HepG2 (cell line): ENCODE results near the gene HEXD. TPM values are rescaled to one million over a fixed set of nuclear protein-coding genes. Genes with fewer than 3 reads are reported as not detected.

Source experiments
- ADNP ChIP-seq: sonication (generic); formaldehyde crosslinking; IDR thresholded peaks from 2 replicates; pipeline ENCODE4 v1.4.0; 2020; ENCODE audit warnings: missing genetic modification reagents
- ATF7 ChIP-seq, 2 experiments: fragments of 450-650 bp in 1 of 2; sonication (generic) in 1 of 2; formaldehyde crosslinking in 1 of 2; IDR thresholded peaks; 2 replicates each; pipeline versions ENCODE4 v1.4.0 to v1.6.1; 2016 to 2020; ENCODE audit warnings: antibody characterized with exemption in 1 of 2, mild to moderate bottlenecking in 1 of 2, missing genetic modification reagents in 1 of 2
- BRF2 ChIP-seq: sonication (generic); formaldehyde crosslinking; IDR thresholded peaks from 2 replicates; pipeline ENCODE4 v1.8.1; 2022; ENCODE audit warnings: mild to moderate bottlenecking, missing genetic modification reagents
- HNRNPLL ChIP-seq: fragments of 200-400 bp; formaldehyde crosslinking; IDR thresholded peaks from 2 replicates; pipeline ENCODE4 v1.6.1; 2017; ENCODE audit warnings: mild to moderate bottlenecking, low read depth, low read length; ENCODE audit not compliant: poor library complexity, severe bottlenecking
- HOXA3 ChIP-seq: sonication (generic); formaldehyde crosslinking; IDR thresholded peaks from 2 replicates; pipeline ENCODE4 v1.5.0; 2020; ENCODE audit warnings: missing genetic modification reagents
- ISX ChIP-seq: sonication (generic); formaldehyde crosslinking; conservative IDR thresholded peaks from 2 replicates; pipeline ENCODE4 v1.5.0; 2020; ENCODE audit warnings: missing genetic modification reagents
- JARID2 ChIP-seq: sonication (generic); formaldehyde crosslinking; IDR thresholded peaks from 2 replicates; pipeline ENCODE4 v1.8.1; 2023; ENCODE audit warnings: missing genetic modification reagents, inconsistent platforms; ENCODE audit not compliant: insufficient replicate concordance
- LCORL ChIP-seq, 2 experiments: fragments of 450-650 bp in 1 of 2; sonication (generic) in 1 of 2; formaldehyde crosslinking in 1 of 2; IDR thresholded peaks; 2 replicates each; pipeline versions ENCODE4 v1.5.0 to v1.6.1; 2017 to 2020; ENCODE audit warnings: antibody characterized with exemption in 1 of 2, missing genetic modification reagents in 1 of 2
- POLR2A ChIP-seq, 2 experiments: IDR thresholded peaks; 2 replicates each; pipeline ENCODE4 v1.6.1; 2011; ENCODE audit warnings: low read depth in 2 of 2, low read length in 2 of 2, mild to moderate bottlenecking in 1 of 2, moderate library complexity in 1 of 2; ENCODE audit not compliant: insufficient read depth in 1 of 2
- RELA ChIP-seq: sonication (generic); formaldehyde crosslinking; IDR thresholded peaks from 2 replicates; pipeline ENCODE4 v1.4.0; 2020; ENCODE audit warnings: missing genetic modification reagents
- SMAD3 ChIP-seq: sonication (generic); formaldehyde crosslinking; IDR thresholded peaks from 2 replicates; pipeline ENCODE4 v1.4.0; 2020; ENCODE audit warnings: missing genetic modification reagents
- SP4 ChIP-seq: sonication (generic); formaldehyde crosslinking; IDR thresholded peaks from 2 replicates; pipeline ENCODE4 v1.8.1; 2023; ENCODE audit warnings: mild to moderate bottlenecking, missing genetic modification reagents
- SPEN ChIP-seq: sonication (generic); formaldehyde crosslinking; IDR thresholded peaks from 2 replicates; pipeline ENCODE4 v1.5.1; 2020; ENCODE audit warnings: low read depth, mild to moderate bottlenecking, missing genetic modification reagents
- ZBTB20 ChIP-seq: sonication (generic); formaldehyde crosslinking; IDR thresholded peaks from 2 replicates; pipeline ENCODE4 v1.8.1; 2023; ENCODE audit warnings: missing genetic modification reagents, low read depth, mild to moderate bottlenecking, borderline replicate concordance
- ZNF3 ChIP-seq: IDR thresholded peaks from 2 replicates; pipeline ENCODE4 v1.7.0; 2017; ENCODE audit warnings: inconsistent platforms
- ZNF432 ChIP-seq: sonication (generic); formaldehyde crosslinking; IDR thresholded peaks from 2 replicates; pipeline ENCODE4 v1.5.0; 2020; ENCODE audit warnings: missing genetic modification reagents, mild to moderate bottlenecking, borderline replicate concordance
- ZNF510 ChIP-seq: sonication (generic); formaldehyde crosslinking; IDR thresholded peaks from 2 replicates; pipeline ENCODE4 v1.4.0; 2020; ENCODE audit warnings: low read depth, mild to moderate bottlenecking, missing genetic modification reagents
- ZNF619 ChIP-seq: sonication (generic); formaldehyde crosslinking; IDR thresholded peaks from 2 replicates; pipeline ENCODE4 v1.4.0; 2020; ENCODE audit warnings: mild to moderate bottlenecking, missing genetic modification reagents
- ZNF7 ChIP-seq: IDR thresholded peaks from 2 replicates; pipeline ENCODE4 v1.6.1; 2016; ENCODE audit warnings: missing biosample characterization, missing genetic modification reagents
- ZNF724P ChIP-seq: sonication (generic); formaldehyde crosslinking; IDR thresholded peaks from 2 replicates; pipeline ENCODE4 v1.8.0; 2022; ENCODE audit warnings: missing genetic modification reagents, borderline replicate concordance
- ZSCAN31 ChIP-seq: sonication (generic); formaldehyde crosslinking; IDR thresholded peaks from 2 replicates; pipeline ENCODE4 v1.5.0; 2020; ENCODE audit warnings: low read depth, mild to moderate bottlenecking, missing genetic modification reagents
- polyA plus RNA-seq, 8 experiments: library from polyadenylated mRNA; depleted of rRNA in 3 of 8; stranded (reverse) in 7 of 8; unstranded in 1 of 8; fragments of >200 nt; fragmentation: Illumina TruSeq in 4 of 8; extraction: Trizol in 4 of 8; gene quantifications; 2 replicates each; pipeline versions ENCODE4 v1.2.1 to v1.2.3, GENCODE V29; 2011 to 2016; ENCODE audit warnings: low read depth in 4 of 8, missing spikeins in 1 of 8, mixed read lengths in 1 of 8; ENCODE audit not compliant: insufficient read depth in 1 of 8
- total RNA-seq, 5 experiments: library from RNA; depleted of rRNA; stranded (reverse); fragments of >200 nt; fragmentation: Illumina TruSeq; extraction: Trizol; gene quantifications; 2 replicates each; pipeline ENCODE4 v1.2.3, GENCODE V29; 2016; ENCODE audit warnings: low read depth in 1 of 5
- TF ChIP-seq, protein P1 (sequence below): sonication (generic); formaldehyde crosslinking; IDR thresholded peaks from 2 replicates; pipeline ENCODE4 v1.5.1; 2020; ENCODE audit warnings: missing genetic modification reagents, mild to moderate bottlenecking, borderline replicate concordance
- TF ChIP-seq, protein P2 (sequence below): fragments of 450-650 bp; IDR thresholded peaks from 2 replicates; pipeline ENCODE4 v1.6.1; 2016

HEXD gene
- total and polyA plus RNA-seq, 2 of the 13 experiments (the other 11 are each of a cell fraction or from before 2014, with no cell fraction given): 22.3 to 41.8 TPM

GRCh38 chr17:82414548-82415281 is 3.4 kb upstream of the HEXD start (continued):
- peak; percentile 90 for TF ChIP-seq HOXA3
- TF ChIP-seq JARID2: peak; percentile 77
- TF ChIP-seq ZNF432 (CRISPR knock-in tag): no peak
- TF ChIP-seq ZSCAN31 (CRISPR knock-in tag): peak; percentile 85
- 0 out of 2 replicates have a peak, but pooled peaks have one; percentile 23 for TF ChIP-seq ADNP (CRISPR knock-in tag)
- TF ChIP-seq ISX: peak; percentile 97
- peak; percentile 51; the same call in 1 of the 2 replicates for TF ChIP-seq ZNF7 (CRISPR knock-in tag)
- no peak for TF ChIP-seq ATF7 (IDR thresholded peaks at IDR 0.05)
- TF ChIP-seq ATF7 (CRISPR knock-in tag; IDR thresholded peaks at IDR 0.05): 0 out of 2 replicates have a peak, but pooled peaks have one; percentile 38
- TF ChIP-seq ZNF724P: no peak
- TF ChIP-seq, protein P1, sequence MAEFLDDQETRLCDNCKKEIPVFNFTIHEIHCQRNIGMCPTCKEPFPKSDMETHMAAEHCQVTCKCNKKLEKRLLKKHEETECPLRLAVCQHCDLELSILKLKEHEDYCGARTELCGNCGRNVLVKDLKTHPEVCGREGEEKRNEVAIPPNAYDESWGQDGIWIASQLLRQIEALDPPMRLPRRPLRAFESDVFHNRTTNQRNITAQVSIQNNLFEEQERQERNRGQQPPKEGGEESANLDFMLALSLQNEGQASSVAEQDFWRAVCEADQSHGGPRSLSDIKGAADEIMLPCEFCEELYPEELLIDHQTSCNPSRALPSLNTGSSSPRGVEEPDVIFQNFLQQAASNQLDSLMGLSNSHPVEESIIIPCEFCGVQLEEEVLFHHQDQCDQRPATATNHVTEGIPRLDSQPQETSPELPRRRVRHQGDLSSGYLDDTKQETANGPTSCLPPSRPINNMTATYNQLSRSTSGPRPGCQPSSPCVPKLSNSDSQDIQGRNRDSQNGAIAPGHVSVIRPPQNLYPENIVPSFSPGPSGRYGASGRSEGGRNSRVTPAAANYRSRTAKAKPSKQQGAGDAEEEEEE (CRISPR knock-in tag): no peak
- TF ChIP-seq POLR2A (IDR thresholded peaks at IDR 0.05; ENCODE audit: insufficient read depth in 1 of 2, low read depth in 2 of 2, low read length in 2 of 2): no peak
- TF ChIP-seq ZNF3 (CRISPR knock-in tag): no peak
- TF ChIP-seq ZBTB20 (CRISPR knock-in tag): peak; percentile 96; the same call in 1 of the 2 replicates
- TF ChIP-seq HNRNPLL: peak; percentile 45
- peak; percentile 74; the same call in 1 of the 2 replicates for TF ChIP-seq ZNF619 (CRISPR knock-in tag)
- TF ChIP-seq SMAD3 (CRISPR knock-in tag): peak; percentile 91; the same call in 1 of the 2 replicates
- peak; percentile 93 for TF ChIP-seq ZNF510
- peak; percentile 74 for TF ChIP-seq SP4 (CRISPR knock-in tag)
- peak; percentile 91; the same call in 1 of the 2 replicates for TF ChIP-seq RELA (CRISPR knock-in tag)
- peak; percentile 27 for TF ChIP-seq SPEN (CRISPR knock-in tag)
- no peak for TF ChIP-seq LCORL (IDR thresholded peaks at IDR 0.05)
- 0 out of 2 replicates have a peak, but pooled peaks have one; percentile 49 for TF ChIP-seq LCORL (CRISPR knock-in tag; IDR thresholded peaks at IDR 0.05)
- TF ChIP-seq, protein P2, sequence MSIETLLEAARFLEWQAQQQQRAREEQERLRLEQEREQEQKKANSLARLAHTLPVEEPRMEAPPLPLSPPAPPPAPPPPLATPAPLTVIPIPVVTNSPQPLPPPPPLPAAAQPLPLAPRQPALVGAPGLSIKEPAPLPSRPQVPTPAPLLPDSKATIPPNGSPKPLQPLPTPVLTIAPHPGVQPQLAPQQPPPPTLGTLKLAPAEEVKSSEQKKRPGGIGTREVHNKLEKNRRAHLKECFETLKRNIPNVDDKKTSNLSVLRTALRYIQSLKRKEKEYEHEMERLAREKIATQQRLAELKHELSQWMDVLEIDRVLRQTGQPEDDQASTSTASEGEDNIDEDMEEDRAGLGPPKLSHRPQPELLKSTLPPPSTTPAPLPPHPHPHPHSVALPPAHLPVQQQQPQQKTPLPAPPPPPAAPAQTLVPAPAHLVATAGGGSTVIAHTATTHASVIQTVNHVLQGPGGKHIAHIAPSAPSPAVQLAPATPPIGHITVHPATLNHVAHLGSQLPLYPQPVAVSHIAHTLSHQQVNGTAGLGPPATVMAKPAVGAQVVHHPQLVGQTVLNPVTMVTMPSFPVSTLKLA: peak; percentile 13; the same call in 1 of the 2 replicates
- no peak for TF ChIP-seq BRF2 (CRISPR knock-in tag)
